ENCODE data around the gene DPP6. TPM values are rescaled to one million over a fixed set of nuclear protein-coding genes. Genes with fewer than 3 reads are reported as not detected.

The DPP6 gene
- total RNA-seq, 1 experiment from 2014 or later: not detected

GRCh38 chr7:154861589-154861988 lies 809.4 kb downstream of the DPP6 start:
- H3K9me2 ChIP-seq (replicated peaks; ENCODE audit: low read length): no peaks in the 10 kb centered on the region
- no peak overlapping the region for H3K9ac ChIP-seq (ENCODE audit: low read length)
- TF ChIP-seq EZH2phosphoT487 (IDR thresholded peaks at IDR 0.05; ENCODE audit: borderline replicate concordance, low read length) (no peak), CTCF (conservative IDR thresholded peaks at IDR 0.05; ENCODE audit: low read depth, low read length) (no peak), EZH2 (IDR thresholded peaks at IDR 0.05; ENCODE audit: low read length, unreplicated experiment) (no peak)
- no peaks in the 10 kb centered on the region for H3K36me3 ChIP-seq (ENCODE audit: low read depth, low read length)
- H3K4me1 ChIP-seq (ENCODE audit: insufficient read depth, low read length): no peaks in the 10 kb centered on the region
- H3K27me3 ChIP-seq (ENCODE audit: low read length): peaks cover 41% of the 10 kb centered on the region
- DNase-seq: no peak
- no peak overlapping the region for H3K4me2 ChIP-seq (ENCODE audit: low read length)
- no peak for ATAC-seq
- H3K9me3 ChIP-seq (ENCODE audit: low read length): no peaks in the 10 kb centered on the region
- H2AFZ ChIP-seq (ENCODE audit: low read length): no peak overlapping the region
- POLR2A ChIA-PET (ENCODE audit: unreplicated experiment): no interaction called here
- BruUV-seq (replicated peaks): no TSS peak
- H3K27ac ChIP-seq (ENCODE audit: low read length): no peak overlapping the region
- H3K79me2 ChIP-seq (ENCODE audit: low read length): no peaks in the 10 kb centered on the region
- no peaks in the 10 kb centered on the region for H4K20me1 ChIP-seq (ENCODE audit: low read length)
- H3K4me3 ChIP-seq (ENCODE audit: low read length): no peak overlapping the region
- intact Hi-C loops (cut with micrococcal nuclease): no loop called here
- H3F3A ChIP-seq (ENCODE audit: low read length, unreplicated experiment): no peaks in the 10 kb centered on the region
- CTCF ChIA-PET: no interaction called here

- POLR2A ChIA-PET (ENCODE audit: unreplicated experiment): no interaction called here
- no peak overlapping the region for H2AFZ ChIP-seq (ENCODE audit: low read length)
Measured at GRCh38 chr7:154862153-154862791, 810.1 kb downstream of the DPP6 start.

More at GRCh38 chr7:154862153-154862791, 810.1 kb downstream of the DPP6 start:
- Histone ChIP-seq H3K36me3 (ENCODE audit: low read depth, low read length) (no peaks in the 10 kb centered on the region), H3K9ac (ENCODE audit: low read length) (no peak overlapping the region), H3K27me3 (ENCODE audit: low read length) (peaks cover 41% of the 10 kb centered on the region), H3K4me2 (ENCODE audit: low read length) (no peak overlapping the region), H3K9me2 (replicated peaks; ENCODE audit: low read length) (no peaks in the 10 kb centered on the region), H3K27ac (ENCODE audit: low read length) (no peak overlapping the region), H3K79me2 (ENCODE audit: low read length) (no peaks in the 10 kb centered on the region), H3K4me3 (ENCODE audit: low read length) (no peak overlapping the region), H3F3A (ENCODE audit: low read length, unreplicated experiment) (no peaks in the 10 kb centered on the region), H4K20me1 (ENCODE audit: low read length) (no peaks in the 10 kb centered on the region), H3K4me1 (ENCODE audit: insufficient read depth, low read length) (no peaks in the 10 kb centered on the region), H3K9me3 (ENCODE audit: low read length) (no peaks in the 10 kb centered on the region)
- DNase-seq: no peak
- intact Hi-C loops (cut with micrococcal nuclease): no loop called here
- TF ChIP-seq EZH2phosphoT487 (IDR thresholded peaks at IDR 0.05; ENCODE audit: borderline replicate concordance, low read length) (no peak), EZH2 (IDR thresholded peaks at IDR 0.05; ENCODE audit: low read length, unreplicated experiment) (no peak), CTCF (conservative IDR thresholded peaks at IDR 0.05; ENCODE audit: low read depth, low read length) (no peak)
- no peak for ATAC-seq
- CTCF ChIA-PET: no interaction called here
- BruUV-seq (replicated peaks): no TSS peak
